WERI-Rb-1 (cell line): ENCODE results near the gene GARS1.
"Not testable (repeated sequence)": the region's sequence is repeated elsewhere in the genome, so short reads cannot be mapped to it uniquely, and the experiment has no call there.

ENCODE experiments used
- DNase-seq: peaks from one replicate; pipeline ENCODE4 v3.0.0-alpha.2; 2020
- H3K27ac ChIP-seq: fragments of 250-450 bp; sonication (Bioruptor Pico); 2 replicates; pipeline ENCODE4 v1.5.1; 2020; ENCODE audit warnings: mild to moderate bottlenecking, moderate library complexity
- H3K27me3 ChIP-seq: fragments of 250-450 bp; sonication (Bioruptor Pico); 2 replicates; pipeline ENCODE4 v1.5.1; 2021; ENCODE audit warnings: mild to moderate bottlenecking, low read depth, moderate library complexity; ENCODE audit not compliant: insufficient read depth, severe bottlenecking
- H3K36me3 ChIP-seq: fragments of 250-450 bp; sonication (Bioruptor Pico); 2 replicates; pipeline ENCODE4 v1.5.1; 2020; ENCODE audit warnings: mild to moderate bottlenecking, moderate library complexity
- H3K4me3 ChIP-seq: 2 replicates; pipeline ENCODE4 v1.5.1; 2011; ENCODE audit warnings: low read depth, mild to moderate bottlenecking, control low read depth, low read length
- H3K9me3 ChIP-seq: fragments of 250-450 bp; sonication (Bioruptor Pico); 2 replicates; pipeline ENCODE4 v1.5.1; 2021; ENCODE audit warnings: mild to moderate bottlenecking, moderate library complexity; ENCODE audit not compliant: severe bottlenecking
- CTCF ChIP-seq: IDR thresholded peaks from 2 replicates; pipeline ENCODE4 v1.5.1; 2011; ENCODE audit warnings: low read depth, mild to moderate bottlenecking, control low read depth, inconsistent platforms, low read length

The GARS1 gene

DNA sequence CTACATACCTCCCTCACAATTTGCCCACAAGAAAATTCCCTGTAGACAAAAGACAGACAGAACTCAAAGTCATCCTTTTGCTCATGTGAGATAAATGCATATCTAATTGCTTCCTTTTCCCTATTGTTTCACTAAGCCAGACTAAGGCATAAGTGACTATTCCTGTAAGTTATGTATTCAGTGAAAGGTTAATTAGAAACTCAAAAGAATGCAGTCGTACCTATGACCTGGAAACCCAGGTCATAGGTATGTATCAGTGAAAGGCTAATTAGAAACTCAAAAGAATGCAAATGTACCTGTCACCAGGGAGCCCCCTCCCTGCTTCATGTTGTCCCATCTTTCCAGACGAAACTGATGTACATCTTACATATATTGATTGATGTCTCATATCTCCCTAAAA, 10.3 kb upstream of the GARS1 start:
- Histone ChIP-seq H3K36me3 (peaks cover 15% of the 10 kb centered on the region), H3K27ac (no peak overlapping the region), H3K4me3 (no peak overlapping the region), H3K27me3 (no peaks in the 10 kb centered on the region), H3K9me3 (no peaks in the 10 kb centered on the region)
- no peak for TF ChIP-seq CTCF
- no peak for DNase-seq

- no peak overlapping the region for H3K27ac ChIP-seq
- no peak for DNase-seq
- no peak for TF ChIP-seq CTCF
- H3K4me3 ChIP-seq, result no peak overlapping the region
- H3K36me3 ChIP-seq, result peaks cover 15% of the 10 kb centered on the region
- H3K9me3 ChIP-seq, result no peaks in the 10 kb centered on the region
- H3K27me3 ChIP-seq, result no peaks in the 10 kb centered on the region
Measured at GRCh38 chr7:30584965-30585364, 9.7 kb upstream of the GARS1 start.

GRCh38 chr7:30585675-30586074, 9.0 kb upstream of the GARS1 start:
- Histone ChIP-seq H3K4me3 (no peak overlapping the region), H3K36me3 (peaks cover 9% of the 10 kb centered on the region), H3K27ac (no peak overlapping the region), H3K9me3 (no peaks in the 10 kb centered on the region), H3K27me3 (no peaks in the 10 kb centered on the region)
- no peak for TF ChIP-seq CTCF
- DNase-seq, result no peak

DNA sequence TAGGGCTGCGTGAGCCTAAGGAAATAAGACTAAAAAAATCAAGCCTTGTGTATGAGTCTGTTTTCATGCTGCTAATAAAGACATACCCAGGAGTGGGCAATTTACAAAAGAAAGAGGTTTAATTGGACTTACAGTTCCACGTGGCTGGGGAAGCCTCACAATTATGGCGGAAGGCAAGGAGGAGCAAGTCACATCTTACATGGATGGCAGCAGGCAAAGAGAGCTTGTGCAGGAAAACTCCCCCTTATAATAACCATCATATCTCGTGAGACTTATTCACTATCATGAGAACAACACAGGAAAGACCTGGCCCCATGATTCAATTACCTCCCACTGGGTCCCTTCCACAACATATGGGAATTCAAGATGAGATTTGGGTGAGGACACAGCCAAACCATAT, 7.1 kb upstream of the GARS1 start:
- not testable (repeated sequence) for H3K36me3 ChIP-seq, H3K9me3 ChIP-seq, DNase-seq, H3K27me3 ChIP-seq, H3K4me3 ChIP-seq, H3K27ac ChIP-seq

DNA sequence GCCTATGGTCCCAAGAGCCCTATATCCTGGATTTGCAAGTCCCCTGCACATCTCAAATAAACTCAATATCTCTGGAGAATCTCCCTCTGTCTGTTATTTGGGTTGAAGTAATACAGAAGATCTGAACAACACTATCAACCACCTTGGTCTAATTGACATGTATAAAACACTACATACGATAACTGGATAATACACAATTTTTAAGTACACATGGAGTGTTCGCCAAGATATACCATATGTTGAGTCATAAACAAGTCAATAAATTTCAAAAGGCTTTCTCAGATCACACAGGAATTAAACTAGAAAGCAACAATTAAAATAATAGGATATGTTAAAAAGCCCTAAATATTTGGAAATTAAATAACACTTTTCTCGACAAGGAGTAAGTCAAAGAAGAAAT, 5.6 kb upstream of the GARS1 start:
- Histone ChIP-seq H3K27ac (no peak overlapping the region), H3K27me3 (no peaks in the 10 kb centered on the region), H3K9me3 (no peaks in the 10 kb centered on the region), H3K36me3 (peaks cover 7% of the 10 kb centered on the region), H3K4me3 (no peak overlapping the region)
- no peak for DNase-seq
- TF ChIP-seq CTCF, result no peak

DNA sequence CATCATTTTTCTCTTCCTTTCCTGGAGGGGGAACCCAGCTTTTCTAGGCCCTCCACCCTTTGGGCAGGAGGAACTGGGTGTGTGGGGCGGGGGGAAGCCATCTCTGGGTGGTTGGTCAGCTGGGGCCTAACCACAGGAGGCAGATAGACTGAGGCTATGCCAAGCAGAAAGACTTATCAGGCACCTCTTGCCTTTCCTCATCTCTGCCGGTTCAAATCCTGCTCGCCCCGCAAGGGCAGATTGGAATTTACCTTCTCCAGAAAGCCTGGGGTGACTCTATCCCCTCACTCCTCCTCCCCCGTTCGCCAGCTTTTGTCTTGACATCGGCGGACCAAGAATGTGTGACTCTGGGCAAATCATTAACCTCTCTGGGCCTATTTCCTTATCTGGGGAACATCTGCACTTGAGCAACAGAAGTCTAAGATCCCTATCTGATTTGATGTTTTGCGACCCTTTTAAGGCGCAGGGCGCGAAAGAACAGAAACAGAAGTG, 584 bp upstream of the GARS1 start:
- Histone ChIP-seq H3K27me3 (no peaks in the 10 kb centered on the region), H3K27ac (peak overlapping the region; percentile 98), H3K4me3 (peak overlapping the region; percentile 86), H3K36me3 (peaks cover 25% of the 10 kb centered on the region), H3K9me3 (no peaks in the 10 kb centered on the region)
- peak; percentile 43 for DNase-seq
- no peak for TF ChIP-seq CTCF
